ENCODE measurements around the gene ZNF613.

- TF ChIP-seq CTCF (IDR thresholded peaks at IDR 0.05; ENCODE audit: borderline replicate concordance, extremely low read depth, low read length, poor library complexity, severe bottlenecking) (no peak), EZH2 (IDR thresholded peaks at IDR 0.05; ENCODE audit: borderline replicate concordance, low read depth, low read length, severe bottlenecking) (no peak)
Measured at GRCh38 chr19:51926426-51926783, 867 bp upstream of the ZNF613 start.
